ENCODE data around the gene SMYD3. TPM values are rescaled to one million over a fixed set of nuclear protein-coding genes. Genes with fewer than 3 reads are reported as not detected.

SMYD3 gene
- total and polyA plus RNA-seq, 2 donors = 22.0 to 27.0 TPM

DNA sequence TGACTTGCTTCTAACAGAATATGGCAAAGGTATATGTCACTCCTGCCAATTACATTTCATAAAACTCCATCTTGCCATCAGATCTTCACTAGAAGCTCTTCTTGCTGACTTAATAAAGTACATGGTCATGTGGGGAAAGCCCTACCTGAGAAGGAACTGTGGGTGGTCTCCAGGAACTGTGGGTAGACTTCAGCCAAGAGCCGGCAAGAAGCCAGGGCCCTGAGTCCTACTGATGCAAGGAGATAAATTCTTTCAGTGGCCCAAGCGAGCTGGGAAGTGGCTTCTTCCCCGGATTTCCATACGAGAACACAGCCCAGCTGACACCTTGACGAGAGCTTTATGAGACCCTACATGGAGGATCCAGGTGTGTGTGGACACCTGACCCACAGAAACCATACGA is 228.7 kb downstream of the SMYD3 start:
- H3K4me3 ChIP-seq (ENCODE audit: low read length in 2 of 2) = no peak overlapping the region
- H3K4me1 ChIP-seq (ENCODE audit: control insufficient read depth in 2 of 2, insufficient read depth in 2 of 2, low read length in 2 of 2) = no peaks in the 10 kb centered on the region
- H3K9me3 ChIP-seq (ENCODE audit: control insufficient read depth in 2 of 2, insufficient read depth in 1 of 2, low read length in 1 of 2) = no peaks in the 10 kb centered on the region
- DNase-seq (ENCODE audit: low read depth in 6 of 9, low spot score in 9 of 9) = no peak
- no peak overlapping the region for H3K27ac ChIP-seq (ENCODE audit: low read depth in 1 of 2, low read length in 1 of 2)
- no peaks in the 10 kb centered on the region for H3K36me3 ChIP-seq (ENCODE audit: control insufficient read depth in 2 of 2, insufficient read depth in 2 of 2, low read length in 1 of 2)
- no peaks in the 10 kb centered on the region for H3K27me3 ChIP-seq (ENCODE audit: control insufficient read depth in 2 of 2, insufficient read depth in 1 of 2, low read length in 1 of 2)
- WGBS = 98% methylated on average over 6 of the region's 6 CpGs

DNA sequence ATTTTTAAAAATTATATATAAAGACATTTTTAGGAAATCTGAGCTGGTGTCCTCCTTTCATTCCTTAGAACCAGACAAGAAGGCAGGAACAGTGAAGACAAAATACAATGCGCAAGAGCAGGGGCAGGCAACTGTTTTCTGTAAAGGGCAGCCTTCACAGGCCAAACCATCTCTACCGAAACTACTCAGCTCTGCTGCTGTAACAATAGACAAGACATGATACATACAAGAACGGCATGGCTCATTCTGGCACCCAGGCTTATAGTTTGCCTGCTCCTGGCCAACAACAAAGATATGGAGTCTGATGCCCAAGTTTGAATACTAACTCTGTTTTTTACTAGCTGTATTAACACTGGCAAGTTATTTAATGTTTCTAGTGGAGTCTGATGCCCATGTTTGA is 232.0 kb downstream of the SMYD3 start:
- Histone ChIP-seq H3K4me3 (ENCODE audit: low read length in 2 of 2) (no peak overlapping the region), H3K27ac (ENCODE audit: low read depth in 1 of 2, low read length in 1 of 2) (no peak overlapping the region), H3K9me3 (ENCODE audit: control insufficient read depth in 2 of 2, insufficient read depth in 1 of 2, low read length in 1 of 2) (no peaks in the 10 kb centered on the region), H3K36me3 (ENCODE audit: control insufficient read depth in 2 of 2, insufficient read depth in 2 of 2, low read length in 1 of 2) (no peaks in the 10 kb centered on the region), H3K4me1 (ENCODE audit: control insufficient read depth in 2 of 2, insufficient read depth in 2 of 2, low read length in 2 of 2) (no peaks in the 10 kb centered on the region), H3K27me3 (ENCODE audit: control insufficient read depth in 2 of 2, insufficient read depth in 1 of 2, low read length in 1 of 2) (no peaks in the 10 kb centered on the region)
- no peak for DNase-seq (ENCODE audit: low read depth in 6 of 9, low spot score in 9 of 9)
- 98% methylated on average over 3 of the region's 3 CpGs for WGBS

DNA sequence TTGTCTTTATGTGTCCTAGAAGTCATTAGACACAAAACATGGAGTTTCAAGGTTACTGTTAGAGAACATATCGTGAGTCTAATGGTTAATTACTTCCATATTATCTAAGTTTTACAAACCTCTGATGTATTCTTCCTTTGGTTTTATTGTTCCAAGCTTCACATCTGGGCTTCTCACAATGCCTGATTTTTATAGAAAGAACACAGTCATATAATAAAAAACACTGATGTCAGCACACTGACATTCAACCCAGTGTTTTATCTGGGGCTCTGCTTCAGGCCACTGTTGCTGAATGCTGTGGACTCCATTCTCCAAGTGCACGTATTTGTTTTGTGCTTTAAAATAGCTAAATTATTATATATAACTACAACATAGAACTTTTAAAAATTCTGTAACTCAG is 232.9 kb downstream of the SMYD3 start:
- Histone ChIP-seq H3K4me3 (ENCODE audit: low read length in 2 of 2) (no peak overlapping the region), H3K9me3 (ENCODE audit: control insufficient read depth in 2 of 2, insufficient read depth in 1 of 2, low read length in 1 of 2) (no peaks in the 10 kb centered on the region), H3K27me3 (ENCODE audit: control insufficient read depth in 2 of 2, insufficient read depth in 1 of 2, low read length in 1 of 2) (no peaks in the 10 kb centered on the region), H3K27ac (ENCODE audit: low read depth in 1 of 2, low read length in 1 of 2) (no peak overlapping the region), H3K36me3 (ENCODE audit: control insufficient read depth in 2 of 2, insufficient read depth in 2 of 2, low read length in 1 of 2) (no peaks in the 10 kb centered on the region), H3K4me1 (ENCODE audit: control insufficient read depth in 2 of 2, insufficient read depth in 2 of 2, low read length in 2 of 2) (no peaks in the 10 kb centered on the region)
- DNase-seq (ENCODE audit: low read depth in 6 of 9, low spot score in 9 of 9) = no peak
- whole genome bisulfite sequencing = 95% methylated on average over 2 of the region's 2 CpGs

DNA sequence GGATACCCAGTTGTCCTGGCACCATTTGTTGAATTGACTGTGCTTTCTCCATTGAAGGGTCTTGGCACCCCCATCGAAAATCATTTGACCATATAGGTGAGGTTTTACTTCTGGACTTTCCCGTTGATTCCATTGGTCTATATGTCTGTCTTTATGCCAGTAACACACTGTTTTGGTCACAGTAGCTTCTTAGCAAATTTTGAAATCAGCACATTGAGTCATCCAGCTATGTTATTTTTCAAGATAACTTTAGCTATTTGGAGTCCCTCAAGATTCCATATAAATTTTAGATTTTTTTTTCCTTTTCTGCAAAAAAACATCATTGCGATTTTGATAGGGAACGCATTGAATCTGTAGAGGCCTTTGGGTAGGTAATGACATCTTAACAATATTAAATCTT is 235.6 kb downstream of the SMYD3 start:
- WGBS = 97% methylated on average over 4 of the region's 4 CpGs
- H3K4me3 ChIP-seq (ENCODE audit: low read length in 2 of 2) = no peak overlapping the region
- no peak for DNase-seq (ENCODE audit: low read depth in 6 of 9, low spot score in 9 of 9)
- H3K27me3 ChIP-seq (ENCODE audit: control insufficient read depth in 2 of 2, insufficient read depth in 1 of 2, low read length in 1 of 2) = no peaks in the 10 kb centered on the region
- no peaks in the 10 kb centered on the region for H3K4me1 ChIP-seq (ENCODE audit: control insufficient read depth in 2 of 2, insufficient read depth in 2 of 2, low read length in 2 of 2)
- H3K36me3 ChIP-seq (ENCODE audit: control insufficient read depth in 2 of 2, insufficient read depth in 2 of 2, low read length in 1 of 2) = no peaks in the 10 kb centered on the region
- no peaks in the 10 kb centered on the region for H3K9me3 ChIP-seq (ENCODE audit: control insufficient read depth in 2 of 2, insufficient read depth in 1 of 2, low read length in 1 of 2)
- no peak overlapping the region for H3K27ac ChIP-seq (ENCODE audit: low read depth in 1 of 2, low read length in 1 of 2)

DNA sequence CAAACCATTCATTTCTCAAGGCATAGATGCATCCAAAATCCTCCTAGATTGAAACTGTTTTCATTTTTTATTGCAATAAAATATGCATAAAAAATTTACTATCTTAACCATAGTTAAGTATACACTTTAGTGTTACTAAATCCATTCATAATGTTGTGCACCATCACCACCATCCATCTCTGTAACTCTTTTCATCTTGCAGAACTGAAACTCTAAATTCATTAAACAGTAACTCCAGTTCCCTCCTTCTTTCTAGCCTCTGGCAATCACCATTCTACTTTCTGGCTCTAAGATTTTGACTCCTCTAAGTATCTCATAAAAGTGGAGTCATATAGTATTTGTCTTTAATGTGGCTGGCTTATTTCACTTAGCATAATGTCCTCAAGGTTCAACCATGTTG is 236.8 kb downstream of the SMYD3 start:
- no peaks in the 10 kb centered on the region for H3K9me3 ChIP-seq (ENCODE audit: control insufficient read depth in 2 of 2, insufficient read depth in 1 of 2, low read length in 1 of 2)
- no peaks in the 10 kb centered on the region for H3K27me3 ChIP-seq (ENCODE audit: control insufficient read depth in 2 of 2, insufficient read depth in 1 of 2, low read length in 1 of 2)
- no peak for DNase-seq (ENCODE audit: low read depth in 6 of 9, low spot score in 9 of 9)
- no peak overlapping the region for H3K4me3 ChIP-seq (ENCODE audit: low read length in 2 of 2)
- no peaks in the 10 kb centered on the region for H3K36me3 ChIP-seq (ENCODE audit: control insufficient read depth in 2 of 2, insufficient read depth in 2 of 2, low read length in 1 of 2)
- H3K27ac ChIP-seq (ENCODE audit: low read depth in 1 of 2, low read length in 1 of 2) = no peak overlapping the region
- H3K4me1 ChIP-seq (ENCODE audit: control insufficient read depth in 2 of 2, insufficient read depth in 2 of 2, low read length in 2 of 2) = no peaks in the 10 kb centered on the region

DNA sequence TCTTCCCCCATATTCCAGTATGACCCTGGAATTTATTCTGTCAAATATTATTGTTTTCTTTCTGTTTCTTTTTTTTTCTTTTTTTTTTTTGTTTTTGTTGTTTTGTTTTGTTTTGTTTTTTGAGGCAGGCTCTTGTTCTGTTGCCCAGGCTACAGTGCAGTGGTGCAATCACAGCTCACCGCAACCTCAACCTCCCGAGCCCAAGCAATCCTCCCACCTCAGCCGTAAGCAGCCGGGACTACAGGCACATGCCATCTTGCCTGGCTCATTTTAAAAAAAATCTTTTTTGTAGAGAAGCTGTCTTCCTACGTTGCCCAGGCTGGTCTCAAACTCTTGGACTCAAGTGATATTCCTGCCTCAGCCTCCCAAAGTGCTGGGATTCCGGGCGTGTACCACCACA is 237.6 kb downstream of the SMYD3 start:
- Histone ChIP-seq H3K36me3 (ENCODE audit: control insufficient read depth in 2 of 2, insufficient read depth in 2 of 2, low read length in 1 of 2) (no peaks in the 10 kb centered on the region), H3K27me3 (ENCODE audit: control insufficient read depth in 2 of 2, insufficient read depth in 1 of 2, low read length in 1 of 2) (no peaks in the 10 kb centered on the region), H3K9me3 (ENCODE audit: control insufficient read depth in 2 of 2, insufficient read depth in 1 of 2, low read length in 1 of 2) (no peaks in the 10 kb centered on the region), H3K4me1 (ENCODE audit: control insufficient read depth in 2 of 2, insufficient read depth in 2 of 2, low read length in 2 of 2) (no peaks in the 10 kb centered on the region), H3K4me3 (ENCODE audit: low read length in 2 of 2) (no peak overlapping the region), H3K27ac (ENCODE audit: low read depth in 1 of 2, low read length in 1 of 2) (no peak overlapping the region)
- no peak for DNase-seq (ENCODE audit: low read depth in 6 of 9, low spot score in 9 of 9)
- WGBS = 99% methylated on average over 7 of the region's 7 CpGs

DNA sequence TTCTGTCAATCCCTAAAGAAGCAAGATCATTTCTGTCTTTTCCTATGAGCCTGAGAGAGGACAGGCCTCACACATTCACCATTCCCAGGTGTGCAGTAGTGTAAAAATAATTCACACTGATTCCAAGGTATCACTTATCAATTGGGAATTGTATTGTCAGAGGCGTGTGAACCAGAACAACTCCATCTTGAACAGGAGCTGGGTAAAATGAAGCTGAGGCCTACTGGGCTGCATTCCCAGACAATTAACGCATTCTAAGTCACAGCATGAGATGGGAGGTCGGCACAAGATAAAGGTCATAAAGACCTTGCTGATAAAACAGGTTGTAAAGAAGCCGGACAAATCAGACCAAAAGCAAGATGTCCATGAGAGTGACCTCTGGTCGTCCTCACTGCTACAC is 239.2 kb downstream of the SMYD3 start:
- Histone ChIP-seq H3K36me3 (ENCODE audit: control insufficient read depth in 2 of 2, insufficient read depth in 2 of 2, low read length in 1 of 2) (no peaks in the 10 kb centered on the region), H3K9me3 (ENCODE audit: control insufficient read depth in 2 of 2, insufficient read depth in 1 of 2, low read length in 1 of 2) (no peaks in the 10 kb centered on the region), H3K27ac (ENCODE audit: low read depth in 1 of 2, low read length in 1 of 2) (no peak overlapping the region), H3K27me3 (ENCODE audit: control insufficient read depth in 2 of 2, insufficient read depth in 1 of 2, low read length in 1 of 2) (no peaks in the 10 kb centered on the region), H3K4me1 (ENCODE audit: control insufficient read depth in 2 of 2, insufficient read depth in 2 of 2, low read length in 2 of 2) (no peaks in the 10 kb centered on the region), H3K4me3 (ENCODE audit: low read length in 2 of 2) (no peak overlapping the region)
- no peak for DNase-seq (ENCODE audit: low read depth in 6 of 9, low spot score in 9 of 9)
- 98% methylated on average over 5 of the region's 5 CpGs for WGBS

DNA sequence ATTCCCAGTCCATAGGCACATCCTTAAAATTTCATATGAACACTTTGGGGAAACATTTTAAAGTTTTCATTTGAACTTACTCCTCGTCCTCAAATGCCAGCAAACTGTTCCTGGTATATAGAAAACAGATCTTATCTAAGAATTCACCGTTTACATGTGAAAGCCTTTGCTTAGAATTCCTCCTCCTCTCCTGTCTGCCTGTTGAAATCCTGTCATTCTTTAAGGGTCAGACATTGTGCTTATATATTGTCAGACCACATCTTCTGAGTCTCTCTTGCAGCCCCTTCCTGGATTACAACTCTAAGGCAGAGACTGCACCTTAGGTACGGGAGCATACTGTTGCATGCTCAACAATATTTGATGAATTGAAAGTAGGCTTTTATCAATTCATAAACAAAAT is 239.7 kb downstream of the SMYD3 start:
- H3K9me3 ChIP-seq (ENCODE audit: control insufficient read depth in 2 of 2, insufficient read depth in 1 of 2, low read length in 1 of 2) = no peaks in the 10 kb centered on the region
- no peak overlapping the region for H3K4me3 ChIP-seq (ENCODE audit: low read length in 2 of 2)
- 96% methylated on average over 3 of the region's 3 CpGs for WGBS
- DNase-seq (ENCODE audit: low read depth in 6 of 9, low spot score in 9 of 9) = no peak
- no peaks in the 10 kb centered on the region for H3K36me3 ChIP-seq (ENCODE audit: control insufficient read depth in 2 of 2, insufficient read depth in 2 of 2, low read length in 1 of 2)
- no peaks in the 10 kb centered on the region for H3K27me3 ChIP-seq (ENCODE audit: control insufficient read depth in 2 of 2, insufficient read depth in 1 of 2, low read length in 1 of 2)
- H3K4me1 ChIP-seq (ENCODE audit: control insufficient read depth in 2 of 2, insufficient read depth in 2 of 2, low read length in 2 of 2) = no peaks in the 10 kb centered on the region
- no peak overlapping the region for H3K27ac ChIP-seq (ENCODE audit: low read depth in 1 of 2, low read length in 1 of 2)

DNA sequence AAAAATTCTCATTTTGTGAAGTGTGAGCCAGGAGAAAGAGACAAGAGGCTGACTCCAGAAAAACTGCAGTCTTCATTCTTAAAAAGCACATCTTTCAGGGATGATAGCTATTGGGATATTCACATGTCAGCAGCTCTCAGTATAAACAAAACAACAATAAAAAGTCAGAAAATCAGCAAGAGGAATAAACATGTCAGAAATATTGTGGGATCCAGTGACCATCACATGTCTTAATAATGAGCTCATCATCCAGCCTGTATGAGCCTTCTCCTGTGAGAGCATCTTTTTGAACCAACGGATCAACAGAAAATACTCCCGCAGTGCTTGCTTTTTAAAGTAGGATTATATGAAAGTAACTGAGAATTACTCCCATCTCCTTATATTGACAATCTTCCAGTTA is 241.6 kb downstream of the SMYD3 start:
- no peaks in the 10 kb centered on the region for H3K36me3 ChIP-seq (ENCODE audit: control insufficient read depth in 2 of 2, insufficient read depth in 2 of 2, low read length in 1 of 2)
- no peak overlapping the region for H3K4me3 ChIP-seq (ENCODE audit: low read length in 2 of 2)
- DNase-seq (ENCODE audit: low read depth in 6 of 9, low spot score in 9 of 9) = no peak
- no peaks in the 10 kb centered on the region for H3K27me3 ChIP-seq (ENCODE audit: control insufficient read depth in 2 of 2, insufficient read depth in 1 of 2, low read length in 1 of 2)
- WGBS = 98% methylated on average over 2 of the region's 2 CpGs
- no peaks in the 10 kb centered on the region for H3K9me3 ChIP-seq (ENCODE audit: control insufficient read depth in 2 of 2, insufficient read depth in 1 of 2, low read length in 1 of 2)
- H3K27ac ChIP-seq (ENCODE audit: low read depth in 1 of 2, low read length in 1 of 2) = no peak overlapping the region
- no peaks in the 10 kb centered on the region for H3K4me1 ChIP-seq (ENCODE audit: control insufficient read depth in 2 of 2, insufficient read depth in 2 of 2, low read length in 2 of 2)

DNA sequence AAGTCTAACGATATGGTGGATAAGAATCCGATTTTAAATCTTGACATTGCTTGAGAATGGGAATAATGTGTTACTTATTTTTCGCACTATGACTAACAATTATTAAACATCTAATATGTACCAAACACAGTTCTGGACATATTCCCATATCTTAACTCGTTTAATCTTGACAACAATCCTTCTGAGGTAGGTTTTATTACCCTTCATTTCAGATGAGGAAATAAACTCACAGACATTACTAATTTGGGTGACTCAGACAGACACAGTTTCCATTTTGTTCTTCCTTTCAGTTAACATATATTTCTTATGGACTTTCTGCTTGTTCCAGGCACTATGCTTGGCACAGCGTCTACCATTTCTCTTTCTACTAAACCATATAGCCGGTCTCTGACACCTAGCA is 244.8 kb downstream of the SMYD3 start:
- H3K27ac ChIP-seq (ENCODE audit: low read depth in 1 of 2, low read length in 1 of 2) = no peak overlapping the region
- peaks cover 0 to 12% of the 10 kb centered on the region in 2 donors for H3K9me3 ChIP-seq (ENCODE audit: control insufficient read depth in 2 of 2, insufficient read depth in 1 of 2, low read length in 1 of 2)
- H3K4me3 ChIP-seq (ENCODE audit: low read length in 2 of 2) = no peak overlapping the region
- no peak for DNase-seq (ENCODE audit: low read depth in 6 of 9, low spot score in 9 of 9)
- H3K27me3 ChIP-seq (ENCODE audit: control insufficient read depth in 2 of 2, insufficient read depth in 1 of 2, low read length in 1 of 2) = no peaks in the 10 kb centered on the region
- no peaks in the 10 kb centered on the region for H3K4me1 ChIP-seq (ENCODE audit: control insufficient read depth in 2 of 2, insufficient read depth in 2 of 2, low read length in 2 of 2)
- 97% methylated on average over 6 of the region's 6 CpGs for WGBS
- H3K36me3 ChIP-seq (ENCODE audit: control insufficient read depth in 2 of 2, insufficient read depth in 2 of 2, low read length in 1 of 2) = no peaks in the 10 kb centered on the region

All from thymus (tissue), 11 donors.